Breast epithelium (tissue), 4 donors: Measurements from ENCODE around the gene CHN1. TPM values are rescaled to one million over a fixed set of nuclear protein-coding genes. Genes with fewer than 3 reads are reported as not detected.
A peak's percentile ranks its signal among the peaks of the same experiment; 100 is the strongest.

Experiments used
- DNase-seq, 2 donors: peaks; one replicate each; pipeline ENCODE4 v3.0.0-alpha.2; 2019; ENCODE audit warnings: low spot score in 2 of 2
- H3K27ac ChIP-seq, 2 donors: fragments of 200-600 bp; sonication (generic) in 1 of 2; one replicate each; pipeline ENCODE4 v1.5.1; 2016 to 2019; ENCODE audit warnings: mild to moderate bottlenecking in 1 of 2
- H3K27me3 ChIP-seq, 2 donors: fragments of 200-600 bp; sonication (generic) in 1 of 2; one replicate each; pipeline versions ENCODE4 v1.5.1 to v1.6.0; 2017 to 2019; ENCODE audit warnings: control low read depth in 1 of 2, mild to moderate bottlenecking in 1 of 2
- H3K36me3 ChIP-seq: fragments of 200-600 bp; one replicate; pipeline ENCODE4 v1.5.1; 2019
- H3K4me1 ChIP-seq, 2 donors: fragments of 200-600 bp; sonication (generic); one replicate each; pipeline ENCODE4 v1.5.1; 2016 to 2019; ENCODE audit warnings: control low read depth in 1 of 2
- H3K4me3 ChIP-seq, 3 donors: fragments of 200-600 bp; sonication (generic); 1 replicate in 2 of 3; 2 replicates in 1 of 3; pipeline ENCODE4 v1.5.1; 2016 to 2019; ENCODE audit warnings: mild to moderate bottlenecking in 3 of 3, moderate library complexity in 2 of 3
- H3K9me3 ChIP-seq, 2 donors: fragments of 200-600 bp; sonication (generic) in 1 of 2; one replicate each; pipeline ENCODE4 v1.5.1; 2016 to 2019; ENCODE audit warnings: control low read depth in 1 of 2
- POLR2A ChIP-seq: fragments of 450-650 bp; IDR thresholded peaks from one replicate; pipeline ENCODE4 v1.6.1; 2016; ENCODE audit warnings: antibody characterized with exemption, mild to moderate bottlenecking, moderate library complexity
- POLR2AphosphoS5 ChIP-seq, 3 donors: sonication (generic); formaldehyde crosslinking; IDR thresholded peaks; one replicate each; pipeline ENCODE4 v1.6.1; 2017; ENCODE audit warnings: antibody characterized with exemption in 3 of 3
- intact Hi-C: fragments of 100-400 bp; cut with DNase I; formaldehyde crosslinking; loops from one replicate; pipeline ENCODE4 v1.15.1; 2023; ENCODE audit warnings: low total_unique reads
- total RNA-seq, 3 donors: library from RNA; depleted of rRNA; stranded (reverse); fragments of >200 nt; gene quantifications; one replicate each; pipeline ENCODE4 v1.1.0, GENCODE V29; 2016
- TF ChIP-seq, protein P1 (sequence below), 3 donors: fragments of 450-650 bp; IDR thresholded peaks; one replicate each; pipeline ENCODE4 v1.5.1; 2016 to 2017; ENCODE audit warnings: antibody characterized with exemption in 3 of 3, mild to moderate bottlenecking in 3 of 3, moderate library complexity in 3 of 3

The CHN1 gene
- total RNA-seq, 3 donors from 2014 or later = 9.8 to 14.7 (median 13.4) TPM

DNA sequence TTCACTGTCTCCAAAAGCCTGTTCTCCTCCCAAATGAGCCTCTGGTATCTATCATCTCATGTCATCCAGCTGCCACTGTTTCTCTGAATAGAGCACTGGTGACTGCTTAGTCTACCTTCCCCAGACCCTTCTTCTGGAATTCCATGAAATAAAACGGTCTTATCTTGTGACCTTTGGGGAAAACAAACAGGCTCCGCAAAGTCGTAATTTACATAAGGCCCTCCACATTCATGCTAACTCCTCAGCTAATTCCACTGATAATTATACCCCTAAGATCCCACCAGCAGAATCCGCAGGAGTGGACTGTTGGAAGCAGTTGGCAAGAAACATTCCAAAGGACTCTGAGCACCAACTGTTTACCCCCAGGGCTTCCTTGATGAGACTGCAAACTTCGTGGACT, 33.9 kb upstream of the CHN1 start:
- no peaks in the 10 kb centered on the region for H3K36me3 ChIP-seq
- no peaks in the 10 kb centered on the region for H3K4me1 ChIP-seq
- H3K27ac ChIP-seq = no peak overlapping the region
- H3K4me3 ChIP-seq = no peak overlapping the region
- no peaks in the 10 kb centered on the region for H3K9me3 ChIP-seq
- DNase-seq = no peak
- no peaks in the 10 kb centered on the region for H3K27me3 ChIP-seq
- TF ChIP-seq POLR2A (no peak), POLR2AphosphoS5 (IDR thresholded peaks at IDR 0.05) (no peak)
- TF ChIP-seq, protein P1, sequence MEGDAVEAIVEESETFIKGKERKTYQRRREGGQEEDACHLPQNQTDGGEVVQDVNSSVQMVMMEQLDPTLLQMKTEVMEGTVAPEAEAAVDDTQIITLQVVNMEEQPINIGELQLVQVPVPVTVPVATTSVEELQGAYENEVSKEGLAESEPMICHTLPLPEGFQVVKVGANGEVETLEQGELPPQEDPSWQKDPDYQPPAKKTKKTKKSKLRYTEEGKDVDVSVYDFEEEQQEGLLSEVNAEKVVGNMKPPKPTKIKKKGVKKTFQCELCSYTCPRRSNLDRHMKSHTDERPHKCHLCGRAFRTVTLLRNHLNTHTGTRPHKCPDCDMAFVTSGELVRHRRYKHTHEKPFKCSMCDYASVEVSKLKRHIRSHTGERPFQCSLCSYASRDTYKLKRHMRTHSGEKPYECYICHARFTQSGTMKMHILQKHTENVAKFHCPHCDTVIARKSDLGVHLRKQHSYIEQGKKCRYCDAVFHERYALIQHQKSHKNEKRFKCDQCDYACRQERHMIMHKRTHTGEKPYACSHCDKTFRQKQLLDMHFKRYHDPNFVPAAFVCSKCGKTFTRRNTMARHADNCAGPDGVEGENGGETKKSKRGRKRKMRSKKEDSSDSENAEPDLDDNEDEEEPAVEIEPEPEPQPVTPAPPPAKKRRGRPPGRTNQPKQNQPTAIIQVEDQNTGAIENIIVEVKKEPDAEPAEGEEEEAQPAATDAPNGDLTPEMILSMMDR (IDR thresholded peaks at IDR 0.05) = no peak
- intact Hi-C loops = no loop called here

DNA sequence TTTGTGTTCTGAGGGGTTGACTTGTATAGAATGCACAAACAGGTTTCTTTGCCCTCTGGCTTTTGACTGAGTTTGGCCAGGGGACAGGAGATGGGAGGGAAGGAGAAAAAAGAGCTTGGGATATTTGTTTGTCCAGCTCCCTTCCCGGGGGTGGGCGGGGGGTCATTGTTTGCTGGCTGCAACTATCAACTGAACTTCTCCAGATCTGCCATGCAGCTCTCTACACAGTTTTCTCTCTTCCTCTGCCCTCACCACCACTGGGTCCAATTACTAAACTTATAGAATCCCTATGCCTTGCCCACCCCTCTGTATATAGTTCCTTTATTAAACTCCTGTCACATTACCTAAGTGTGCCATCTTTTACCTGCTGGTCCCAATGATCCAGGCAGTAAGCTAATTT, 32.8 kb upstream of the CHN1 start:
- H3K9me3 ChIP-seq = no peaks in the 10 kb centered on the region
- intact Hi-C loops = no loop called here
- H3K36me3 ChIP-seq = no peaks in the 10 kb centered on the region
- no peak for TF ChIP-seq POLR2A
- TF ChIP-seq POLR2AphosphoS5 (IDR thresholded peaks at IDR 0.05) = no peak
- H3K4me3 ChIP-seq = no peak overlapping the region
- no peaks in the 10 kb centered on the region for H3K27me3 ChIP-seq
- H3K27ac ChIP-seq = no peak overlapping the region
- H3K4me1 ChIP-seq = no peaks in the 10 kb centered on the region
- no peak for DNase-seq

DNA sequence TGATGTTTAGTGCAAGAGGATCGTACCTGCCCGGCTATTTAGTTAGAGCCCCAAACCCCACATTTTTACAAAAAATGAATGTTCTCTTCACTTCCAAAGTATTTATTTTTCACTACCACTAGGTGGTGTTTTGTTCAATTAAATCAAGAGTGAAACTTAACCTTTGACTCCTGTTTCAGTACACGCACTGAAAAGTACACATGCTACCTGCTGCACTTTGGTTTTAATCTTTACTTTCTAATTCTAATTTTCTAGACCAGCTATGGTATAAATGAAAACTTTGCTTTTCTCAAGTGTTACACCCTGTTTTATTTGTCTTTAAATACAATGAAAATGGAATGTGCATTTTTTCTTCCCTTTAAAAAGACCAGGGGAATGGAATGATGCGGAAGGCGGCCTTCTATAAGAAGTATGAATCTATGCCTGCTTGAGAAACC, 31.4 kb upstream of the CHN1 start:
- Histone ChIP-seq H3K4me1 (no peaks in the 10 kb centered on the region), H3K4me3 (no peak overlapping the region), H3K27ac (no peak overlapping the region), H3K36me3 (no peaks in the 10 kb centered on the region), H3K27me3 (no peaks in the 10 kb centered on the region), H3K9me3 (no peaks in the 10 kb centered on the region)
- DNase-seq = no peak
- TF ChIP-seq POLR2AphosphoS5 (IDR thresholded peaks at IDR 0.05) = no peak
- no peak for TF ChIP-seq POLR2A
- TF ChIP-seq, protein P1 (IDR thresholded peaks at IDR 0.05) = peak; percentile 5 to 49 (median 37)
- intact Hi-C loops = no loop called here

DNA sequence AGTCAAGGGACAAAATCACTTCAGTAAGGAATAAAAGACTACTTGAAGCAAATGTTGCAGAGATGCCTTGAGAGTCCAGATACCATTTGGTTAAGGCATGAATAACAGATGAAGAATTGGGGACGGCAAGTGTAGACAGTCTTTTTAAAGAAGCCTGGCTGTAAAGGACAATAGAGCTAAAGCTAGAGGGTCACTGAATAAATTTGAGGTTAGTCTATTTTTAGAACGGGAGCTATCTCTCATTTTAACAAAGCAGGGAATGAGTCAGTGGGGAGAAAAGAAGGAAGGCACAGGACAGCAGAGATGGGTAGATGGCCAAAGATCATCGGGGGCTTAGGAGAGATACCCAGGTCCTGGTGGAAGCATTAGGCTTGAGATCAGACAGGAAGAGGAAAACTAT, 30.6 kb upstream of the CHN1 start:
- H3K27ac ChIP-seq = no peak overlapping the region
- TF ChIP-seq POLR2AphosphoS5 (IDR thresholded peaks at IDR 0.05) (no peak), POLR2A (no peak)
- TF ChIP-seq, protein P1 (IDR thresholded peaks at IDR 0.05) = no peak
- no peaks in the 10 kb centered on the region for H3K27me3 ChIP-seq
- H3K4me3 ChIP-seq = no peak overlapping the region
- intact Hi-C loops = no loop called here
- no peak for DNase-seq
- H3K9me3 ChIP-seq = no peaks in the 10 kb centered on the region
- no peaks in the 10 kb centered on the region for H3K36me3 ChIP-seq
- no peaks in the 10 kb centered on the region for H3K4me1 ChIP-seq

DNA sequence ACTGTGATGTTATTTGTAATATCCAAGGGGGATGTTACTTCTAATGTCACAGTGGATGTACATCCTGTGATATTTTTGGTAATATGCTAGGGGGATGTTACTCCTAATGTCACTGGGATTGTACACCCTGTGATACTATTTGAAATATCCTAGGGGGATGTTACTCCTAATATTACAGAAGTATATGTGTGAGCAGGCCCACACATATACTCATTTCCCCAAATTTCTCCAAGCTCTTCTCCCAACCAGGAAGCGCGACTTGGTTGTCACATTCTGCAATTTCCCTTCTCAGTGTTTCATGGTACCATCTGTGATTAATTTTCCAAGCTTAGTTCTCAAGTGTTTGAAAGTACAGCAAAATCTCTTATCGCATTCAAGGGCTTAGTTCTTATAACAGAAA, 29.5 kb upstream of the CHN1 start:
- Histone ChIP-seq H3K4me3 (no peak overlapping the region), H3K9me3 (no peaks in the 10 kb centered on the region), H3K27me3 (no peaks in the 10 kb centered on the region), H3K4me1 (no peaks in the 10 kb centered on the region), H3K27ac (no peak overlapping the region), H3K36me3 (no peaks in the 10 kb centered on the region)
- no peak for TF ChIP-seq POLR2AphosphoS5 (IDR thresholded peaks at IDR 0.05)
- TF ChIP-seq, protein P1 (IDR thresholded peaks at IDR 0.05) = no peak
- no peak for TF ChIP-seq POLR2A
- intact Hi-C loops = no loop called here
- no peak for DNase-seq
